Measurements from ENCODE around the gene PTPRJ.

Gene PTPRJ

DNA sequence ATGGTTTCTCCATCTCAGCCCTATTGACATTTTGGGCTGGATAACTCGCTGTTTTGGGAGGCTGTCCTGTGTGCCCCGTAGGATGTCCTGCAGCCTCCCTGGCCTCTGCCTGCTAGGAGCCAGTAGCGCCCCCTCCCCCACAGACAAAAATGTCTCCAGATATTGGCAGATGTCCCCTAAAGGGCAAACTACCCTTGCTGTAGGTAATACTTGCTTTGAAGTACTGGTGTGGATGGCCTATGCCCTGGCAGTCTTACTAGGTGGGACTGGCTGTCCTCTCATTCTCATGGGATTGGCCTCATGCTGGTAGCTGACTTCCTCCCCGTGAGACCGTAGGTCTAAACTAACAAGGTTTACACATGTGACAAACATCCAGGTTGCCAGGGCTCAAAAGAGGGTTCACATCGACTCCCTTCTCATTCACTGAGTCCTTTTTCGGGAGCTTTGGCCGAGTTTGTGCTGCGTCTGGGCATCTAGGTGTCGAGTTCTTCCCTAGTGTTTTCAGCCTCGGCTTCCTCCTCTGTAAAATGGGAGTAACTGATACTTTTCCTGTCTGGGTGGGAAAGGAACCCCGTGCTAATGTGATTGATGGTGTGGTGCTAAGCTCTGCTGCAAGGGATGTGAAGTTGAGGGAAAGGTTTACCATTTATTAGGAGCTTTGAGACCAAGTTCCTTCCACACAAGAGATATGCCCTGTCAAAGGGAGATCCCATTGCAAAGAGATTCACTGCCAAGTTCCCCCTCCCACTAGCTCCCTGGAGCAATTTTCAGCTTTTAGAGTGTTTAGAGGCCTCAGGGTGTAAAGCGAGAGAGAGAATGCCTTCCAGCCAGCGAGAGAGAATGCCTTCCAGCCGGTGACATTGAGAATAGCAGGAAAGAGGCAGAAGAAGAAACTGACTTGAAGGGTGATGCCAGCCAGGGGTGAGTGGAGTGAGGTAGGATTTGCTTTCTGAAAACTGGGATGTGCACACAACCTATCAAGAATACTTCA, 17.0 kb downstream of the PTPRJ start:
- no peak for DNase-seq (ENCODE audit: low spot score)

- DNase-seq (ENCODE audit: low spot score) = no peak
Measured at GRCh38 chr11:47998345-47998732, 18.0 kb downstream of the PTPRJ start.

DNA sequence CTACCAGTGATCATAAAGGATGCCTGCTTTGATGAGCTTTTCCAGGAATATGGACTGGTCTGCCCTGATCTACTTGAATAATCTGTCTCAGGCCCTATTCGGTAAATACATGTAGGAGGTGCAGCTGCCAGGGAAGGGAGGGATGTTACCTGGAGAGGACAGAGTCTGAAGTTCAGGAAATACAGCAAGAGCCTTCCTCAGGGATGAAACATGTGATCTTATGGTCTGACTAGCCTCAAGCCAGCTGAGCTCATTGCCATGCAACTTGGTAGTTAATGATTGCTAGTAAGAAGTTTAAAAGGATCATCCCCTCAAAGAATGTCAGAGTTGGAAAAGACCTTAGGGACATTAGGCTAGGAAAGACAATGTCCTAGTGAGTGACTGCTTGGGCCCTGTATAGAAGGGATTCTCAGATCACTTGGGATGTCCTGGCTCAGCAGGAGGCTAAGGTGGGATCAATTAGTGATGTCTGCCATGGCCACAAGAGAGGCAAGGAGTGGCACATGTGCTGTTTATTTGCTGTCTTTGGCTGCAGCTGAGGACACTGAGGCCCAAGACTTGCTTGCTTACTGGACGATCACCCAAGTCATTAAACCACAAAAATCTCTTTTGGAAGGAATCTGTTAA, 18.5 kb downstream of the PTPRJ start:
- DNase-seq (ENCODE audit: low spot score) = no peak

DNA sequence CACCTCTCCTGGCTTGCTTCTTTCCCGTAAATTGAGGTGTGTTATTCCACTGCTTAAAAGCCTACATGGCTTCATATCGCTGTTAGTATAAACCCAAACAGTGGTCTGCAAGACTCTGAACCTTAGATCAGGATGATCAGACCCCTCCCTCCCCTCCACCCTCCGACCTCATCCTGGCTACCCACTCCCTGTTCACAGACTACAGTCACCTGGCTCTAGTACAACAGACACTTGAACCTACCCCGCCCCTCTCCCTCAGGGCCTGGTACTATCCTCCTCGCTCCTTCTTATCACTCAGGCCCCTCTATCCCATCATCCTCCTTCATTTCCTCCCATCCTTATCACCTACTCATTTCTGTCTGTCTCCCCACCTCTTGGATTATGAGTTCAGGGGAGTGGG, 20.1 kb downstream of the PTPRJ start:
- DNase-seq (ENCODE audit: low spot score) = no peak

GRCh38 chr11:48001438-48002021, 21.2 kb downstream of the PTPRJ start:
- DNase-seq (ENCODE audit: low spot score) = no peak

GRCh38 chr11:48002561-48002960, 22.2 kb downstream of the PTPRJ start:
- no peak for DNase-seq (ENCODE audit: low spot score)

GRCh38 chr11:48003926-48004325, 23.6 kb downstream of the PTPRJ start:
- no peak for DNase-seq (ENCODE audit: low spot score)

- no peak for DNase-seq (ENCODE audit: low spot score)
Measured at GRCh38 chr11:48004456-48004855, 24.1 kb downstream of the PTPRJ start.

- DNase-seq (ENCODE audit: low spot score) = no peak
Measured at GRCh38 chr11:48005136-48005535, 24.8 kb downstream of the PTPRJ start.

DNA sequence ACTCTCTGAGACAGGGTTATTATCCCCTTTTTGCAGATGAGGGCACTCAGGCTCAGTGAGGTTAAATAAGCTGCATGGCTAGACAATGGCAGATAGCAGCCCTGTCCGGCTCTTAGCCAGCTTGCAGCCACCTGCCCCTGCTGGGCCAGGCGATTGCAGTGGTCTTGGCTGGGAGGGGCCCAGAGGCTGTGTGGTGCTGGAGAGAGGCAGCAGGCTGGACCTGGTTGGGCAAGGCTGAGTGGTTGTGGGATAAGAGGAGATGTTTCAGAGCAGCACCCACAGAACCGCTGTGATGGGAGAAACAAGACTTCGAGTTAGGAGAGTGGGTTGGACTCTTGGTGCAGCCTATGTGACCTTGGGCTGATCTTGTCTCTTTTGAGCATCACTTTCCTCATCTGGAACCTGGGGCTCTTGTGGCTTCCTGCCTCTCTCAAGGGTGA, 25.5 kb downstream of the PTPRJ start:
- no peak for DNase-seq (ENCODE audit: low spot score)

DNA sequence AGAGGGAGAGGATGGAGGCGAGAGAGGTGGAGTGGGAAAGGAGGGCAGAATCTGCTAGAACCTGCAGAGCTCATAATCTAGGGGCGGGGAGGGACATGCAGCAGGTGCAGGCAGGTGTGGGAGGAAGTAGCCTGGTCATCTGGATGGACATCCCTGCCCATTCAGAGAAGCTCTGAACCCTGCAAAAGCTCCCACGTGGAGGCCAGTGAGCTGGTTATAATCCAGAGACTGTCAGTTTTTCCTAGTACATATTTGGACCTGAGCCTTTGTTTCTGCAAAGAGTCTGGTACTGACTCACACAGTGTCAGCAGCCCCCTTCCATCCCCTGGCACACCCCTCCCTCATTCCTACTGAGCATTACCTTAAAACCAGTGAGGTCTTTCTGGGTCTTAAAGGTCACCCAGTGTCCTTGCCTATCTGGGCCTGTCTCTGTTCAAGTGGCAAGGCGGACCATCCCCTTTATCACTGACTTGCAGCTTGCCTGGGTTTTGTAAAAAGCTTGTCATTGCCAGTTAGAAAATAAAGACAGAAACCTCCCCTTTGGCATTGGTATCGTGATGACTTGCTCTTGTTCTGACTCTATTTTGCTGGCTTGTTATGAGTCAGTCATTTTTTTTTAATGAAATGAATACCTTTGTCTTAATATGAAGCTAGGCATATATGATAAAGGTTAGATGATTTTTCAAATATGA, 26.1 kb downstream of the PTPRJ start:
- DNase-seq (ENCODE audit: low spot score) = no peak

- DNase-seq (ENCODE audit: low spot score) = peak; percentile 41
Measured at GRCh38 chr11:48007677-48008076, 27.3 kb downstream of the PTPRJ start.

DNA sequence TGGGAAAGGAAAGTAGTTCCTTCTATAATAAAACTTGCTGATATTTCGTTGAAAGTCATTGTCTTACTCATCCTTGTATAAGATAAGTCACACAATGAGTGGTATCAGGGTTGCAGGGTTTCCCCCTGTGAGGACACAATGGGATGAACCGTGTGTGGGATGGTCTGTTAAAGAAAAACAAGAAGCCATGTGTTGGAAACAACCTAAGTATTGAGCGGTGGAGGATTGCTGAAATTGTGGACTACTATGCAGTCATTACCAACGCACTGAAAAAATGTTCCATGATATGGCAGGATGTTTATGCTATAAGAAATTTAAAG, 28.6 kb downstream of the PTPRJ start:
- no peak for DNase-seq (ENCODE audit: low spot score)

DNA sequence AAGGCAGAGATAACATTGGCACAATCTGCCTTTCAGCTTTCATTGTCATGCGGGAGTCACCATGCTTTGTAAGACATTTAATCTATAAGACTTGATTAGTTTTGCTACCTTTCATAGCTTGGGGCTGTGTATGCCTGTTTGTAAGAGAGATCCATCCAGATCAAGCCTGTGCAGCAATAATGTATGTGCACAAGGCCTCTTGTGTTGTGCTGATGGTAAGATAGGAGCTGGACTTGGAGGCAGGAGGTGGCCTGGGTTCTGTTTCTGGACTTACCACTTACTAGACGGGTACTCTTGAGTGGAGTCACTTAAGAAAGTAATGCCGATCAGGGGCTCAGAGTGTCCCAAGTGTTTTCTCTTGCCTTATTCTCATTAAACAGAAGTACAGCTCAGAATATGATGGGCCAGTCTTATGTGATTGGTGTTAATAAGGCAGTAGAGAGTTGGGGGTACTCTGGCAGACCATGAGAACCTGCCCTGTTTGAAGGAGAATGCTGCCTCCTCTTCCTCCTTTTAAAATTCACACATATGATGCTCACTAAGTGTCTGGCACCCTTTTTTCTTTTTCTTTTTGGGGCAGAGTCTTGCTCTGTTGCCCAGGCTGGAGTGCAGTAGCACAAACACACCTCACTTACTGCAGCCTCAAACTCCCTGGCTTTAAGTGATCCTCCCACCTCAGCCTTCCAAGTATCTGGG, 30.9 kb downstream of the PTPRJ start:
- DNase-seq (ENCODE audit: low spot score) = no peak

GRCh38 chr11:48011798-48012391, 31.5 kb downstream of the PTPRJ start:
- DNase-seq (ENCODE audit: low spot score) = no peak

GRCh38 chr11:48013269-48013901, 33.0 kb downstream of the PTPRJ start:
- DNase-seq (ENCODE audit: low spot score) = peak; percentile 52

DNA sequence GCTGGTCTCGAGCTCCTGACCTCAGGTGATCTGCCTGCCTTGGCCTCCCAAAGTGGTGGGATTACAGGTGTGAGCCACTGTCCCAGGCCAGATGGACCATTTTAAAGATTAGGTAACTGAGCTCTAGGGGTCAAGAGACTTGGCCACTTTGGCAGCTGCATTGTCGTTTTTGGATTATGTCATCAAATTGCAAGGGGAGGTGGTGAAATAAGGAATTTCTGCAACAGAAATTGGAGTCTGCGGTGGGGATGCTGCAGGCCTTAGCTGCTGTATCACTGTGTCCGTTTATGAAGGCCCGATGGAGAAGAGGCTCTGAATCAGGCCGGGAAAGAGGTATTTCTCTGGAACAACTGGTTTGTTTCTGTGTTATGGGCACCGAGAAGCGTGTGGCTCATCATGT, 34.6 kb downstream of the PTPRJ start:
- no peak for DNase-seq (ENCODE audit: low spot score)

- DNase-seq (ENCODE audit: low spot score) = no peak
Measured at GRCh38 chr11:48017105-48017830, 36.9 kb downstream of the PTPRJ start.

- no peak for DNase-seq (ENCODE audit: low spot score)
Measured at GRCh38 chr11:48017831-48018527, 37.6 kb downstream of the PTPRJ start.

All from HuH-7 (cell line).